Measurements from ENCODE around the gene FBXO47. TPM values are rescaled to one million over a fixed set of nuclear protein-coding genes. Genes with fewer than 3 reads are reported as not detected.

Gene FBXO47, protein sequence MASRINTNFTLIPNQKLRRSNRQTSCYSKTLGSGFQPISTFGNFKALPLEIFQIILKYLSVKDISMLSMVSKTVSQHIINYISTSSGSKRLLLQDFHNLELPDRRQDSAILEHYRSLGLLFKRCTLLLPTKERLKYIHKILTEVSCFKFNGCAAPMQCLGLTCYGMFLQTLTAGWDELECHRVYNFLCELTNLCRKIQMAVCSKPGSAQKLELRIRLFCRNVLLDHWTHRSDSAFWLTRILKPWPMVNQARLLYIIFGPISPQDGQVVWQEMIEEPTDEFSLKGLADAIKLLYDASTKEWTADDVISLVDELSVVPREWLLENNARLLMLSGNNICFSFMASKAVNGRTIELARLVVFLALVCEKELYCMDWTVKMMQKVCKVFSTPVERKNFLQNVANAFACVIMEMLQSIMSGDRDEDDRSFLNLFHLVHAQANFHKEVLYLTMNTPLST
- total RNA-seq = not detected
- not detected for polyA plus RNA-seq
- long read RNA-seq, donor 1 = 0 reads
- long read RNA-seq, donor 2 = 0 reads
- long read RNA-seq, donor 3 = 0 reads

DNA sequence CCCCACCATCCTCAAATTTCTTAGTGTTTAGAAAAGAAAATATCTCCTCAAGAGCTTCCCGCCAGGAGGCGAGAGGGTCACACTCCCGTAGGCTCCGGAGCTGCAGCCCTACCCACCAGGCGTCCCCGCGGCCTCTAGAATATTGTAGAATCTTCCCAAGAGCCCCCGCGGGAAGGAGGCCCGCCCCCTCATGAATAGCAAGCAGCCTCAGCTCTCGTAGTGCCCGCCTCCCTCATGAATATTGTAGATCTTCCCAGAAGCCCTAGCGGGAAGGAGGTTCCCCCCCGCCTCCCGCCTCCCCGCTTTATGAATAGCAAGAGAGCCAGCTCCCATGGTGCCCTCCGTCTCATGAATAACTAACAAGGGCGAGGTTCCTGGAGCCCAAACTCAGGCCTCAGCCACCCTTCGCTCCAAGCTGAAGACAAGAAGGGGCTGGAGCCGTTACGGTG is at the start of gene FBXO47:
Gene FBXO47 (minus strand): TSS at position 114 of the 449 bp plus-strand sequence. CDS start 4,378 bp downstream, outside the sequence.
- intact Hi-C loops (cut with DNase I) = loop anchor here in 3 of 10 donors (2.0 to 10.0 kb wide), 4 partner anchors 93 to 185 kb away; partner anchors contain the start of genes LASP1 (in 2 of the 3) and PLXDC1 (in 1 of the 3)
- peak; percentile 92 to 97 for DNase-seq
- H3K36me3 ChIP-seq = no peaks in the 10 kb centered on the region
- peak within 1 kb of the TSS; percentile 12 to 87 (median 72) for H3K27ac ChIP-seq
- peak within 1 kb of the TSS in 9 of 10 donors; percentile 4 to 52 (median 35) for H3K4me3 ChIP-seq
- TF ChIP-seq, protein P1, sequence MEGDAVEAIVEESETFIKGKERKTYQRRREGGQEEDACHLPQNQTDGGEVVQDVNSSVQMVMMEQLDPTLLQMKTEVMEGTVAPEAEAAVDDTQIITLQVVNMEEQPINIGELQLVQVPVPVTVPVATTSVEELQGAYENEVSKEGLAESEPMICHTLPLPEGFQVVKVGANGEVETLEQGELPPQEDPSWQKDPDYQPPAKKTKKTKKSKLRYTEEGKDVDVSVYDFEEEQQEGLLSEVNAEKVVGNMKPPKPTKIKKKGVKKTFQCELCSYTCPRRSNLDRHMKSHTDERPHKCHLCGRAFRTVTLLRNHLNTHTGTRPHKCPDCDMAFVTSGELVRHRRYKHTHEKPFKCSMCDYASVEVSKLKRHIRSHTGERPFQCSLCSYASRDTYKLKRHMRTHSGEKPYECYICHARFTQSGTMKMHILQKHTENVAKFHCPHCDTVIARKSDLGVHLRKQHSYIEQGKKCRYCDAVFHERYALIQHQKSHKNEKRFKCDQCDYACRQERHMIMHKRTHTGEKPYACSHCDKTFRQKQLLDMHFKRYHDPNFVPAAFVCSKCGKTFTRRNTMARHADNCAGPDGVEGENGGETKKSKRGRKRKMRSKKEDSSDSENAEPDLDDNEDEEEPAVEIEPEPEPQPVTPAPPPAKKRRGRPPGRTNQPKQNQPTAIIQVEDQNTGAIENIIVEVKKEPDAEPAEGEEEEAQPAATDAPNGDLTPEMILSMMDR (IDR thresholded peaks at IDR 0.05) = peak in 6 of 9 donors; percentile 20 to 59 (median 36)
- peaks cover 0 to 11% (median 0%) of the 10 kb centered on the region in 9 donors for H3K4me1 ChIP-seq
- peak; percentile 97 to 100 (median 99) for ATAC-seq
- 6 to 13% methylated on average over 21 of the region's 21 CpGs for WGBS, 2 donors
- no peaks in the 10 kb centered on the region for H3K9me3 ChIP-seq
- H3K27me3 ChIP-seq = no peaks in the 10 kb centered on the region

DNA sequence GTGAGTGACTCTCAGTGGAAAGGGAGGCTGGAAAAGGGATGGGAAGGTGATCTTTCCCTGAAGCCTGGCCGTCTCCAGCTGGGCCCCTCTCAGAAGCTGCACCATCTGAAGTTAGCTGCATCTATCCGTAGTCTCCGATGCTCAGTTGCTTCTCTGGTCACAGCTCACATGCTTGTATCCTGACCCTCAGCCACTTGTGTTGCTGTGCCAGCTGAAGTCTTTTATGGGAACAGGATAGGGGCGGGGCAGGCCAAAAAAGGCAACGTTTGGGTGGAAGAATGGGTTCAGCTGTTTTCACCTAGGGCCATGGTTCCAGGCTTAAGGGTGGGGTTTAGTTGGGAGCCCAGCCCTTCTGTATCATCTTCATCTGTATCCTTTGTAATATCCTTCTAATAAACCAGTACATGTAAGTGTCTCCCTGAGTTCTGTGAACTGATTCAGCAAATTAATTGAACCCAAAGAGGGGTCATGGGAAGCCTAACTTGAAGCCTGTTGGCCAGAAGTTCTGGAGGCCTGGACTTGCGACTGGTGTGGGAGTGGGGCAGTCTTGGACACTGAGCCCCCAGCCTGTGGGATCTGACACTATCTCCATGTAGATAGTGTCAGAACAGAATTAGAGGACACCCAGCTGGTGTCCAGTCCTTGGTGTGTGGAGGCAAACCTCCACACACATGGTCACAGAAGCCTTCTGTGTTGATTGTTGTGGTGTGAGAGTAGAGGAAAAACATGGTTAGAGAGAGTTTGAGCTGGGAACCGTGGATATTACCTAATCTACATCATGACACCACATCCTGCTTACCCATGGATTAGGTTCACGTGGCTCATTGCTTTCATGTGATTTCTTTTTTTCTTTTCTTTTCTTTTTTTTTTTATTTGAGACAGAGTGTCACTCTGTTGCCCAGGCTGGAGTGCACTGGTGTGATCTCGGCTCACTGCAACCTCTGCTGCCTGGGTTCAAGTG is 49.3 kb upstream of the FBXO47 start:
- TF ChIP-seq, protein P1 (IDR thresholded peaks at IDR 0.05) = no peak
- 65 to 70% methylated on average over 9 of the region's 9 CpGs for WGBS, 2 donors
- Histone ChIP-seq H3K27ac (peak overlapping the region in 4 of 10 donors; percentile 17 to 85 (median 53)), H3K9me3 (peaks cover 0 to 12% (median 0%) of the 10 kb centered on the region in 11 donors), H3K36me3 (no peaks in the 10 kb centered on the region), H3K4me1 (peaks cover 0 to 52% (median 12%) of the 10 kb centered on the region in 9 donors), H3K4me3 (no peak overlapping the region), H3K27me3 (no peaks in the 10 kb centered on the region)
- intact Hi-C loops (cut with DNase I) = no loop called here
- peak in 2 of 8 donors; percentile 13 to 43 for ATAC-seq
- DNase-seq = no peak

DNA sequence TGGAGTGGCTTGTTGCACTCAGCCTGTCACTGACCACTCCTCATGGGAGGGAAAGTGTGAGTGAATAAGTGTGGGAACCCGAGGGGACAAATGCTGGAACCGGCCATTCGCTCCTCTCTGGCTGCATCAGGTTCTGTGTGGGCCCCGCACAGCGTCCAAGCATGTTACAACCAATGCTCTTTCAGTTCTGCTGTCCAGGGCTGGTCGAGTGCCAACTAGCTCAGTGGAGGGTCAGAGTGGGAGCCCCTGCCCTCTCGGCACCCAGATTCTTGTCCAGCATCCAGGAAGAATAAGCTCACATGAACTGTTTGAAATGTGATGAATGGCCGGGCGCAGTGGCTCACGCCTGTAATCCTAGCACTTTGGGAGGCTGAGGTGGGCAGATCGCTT is 48.3 kb upstream of the FBXO47 start:
- Histone ChIP-seq H3K36me3 (no peaks in the 10 kb centered on the region), H3K27me3 (peaks cover 0 to 2% (median 0%) of the 10 kb centered on the region in 7 donors), H3K4me1 (peaks cover 0 to 52% (median 12%) of the 10 kb centered on the region in 9 donors), H3K4me3 (no peak overlapping the region), H3K9me3 (peaks cover 0 to 12% (median 0%) of the 10 kb centered on the region in 11 donors), H3K27ac (peak overlapping the region in 7 of 10 donors; percentile 64 to 85 (median 74))
- WGBS, 2 donors = 86 to 87% methylated on average over 11 of the region's 11 CpGs
- DNase-seq (no peak), ATAC-seq (peak in 1 of 8 donors; percentile 16)
- TF ChIP-seq, protein P1 (IDR thresholded peaks at IDR 0.05) = no peak
- intact Hi-C loops (cut with DNase I) = no loop called here

Data from heart right ventricle (tissue), 16 donors.